IMR-90 (cell line): ENCODE data around the gene LAMTOR4. TPM values are rescaled to one million over a fixed set of nuclear protein-coding genes. Genes with fewer than 3 reads are reported as not detected.

Source experiments
- ATAC-seq: fragments of 200-7000 bp; cut with Tn5 transposase; 2 replicates; pipeline ENCODE4 v1.9.1; 2020; ENCODE audit warnings: low read depth, mild to moderate bottlenecking, moderate library complexity
- BruUV-seq: library from RNA; stranded (reverse); fragments of 400-500 nt; replicated peaks from 2 replicates; lab custom pipeline; 2021; lab: Mats Ljungman, UMichigan
- CTCF ChIA-PET: fragments of 300-600 bp; formaldehyde crosslinking; extraction: SDS; loops from one replicate; lab custom pipeline; 2021; ENCODE audit warnings: antibody characterized with exemption; lab: Yijun Ruan, JAX
- POLR2A ChIA-PET: fragments of 300-600 bp; sonication (Branson Sonifier 250); formaldehyde crosslinking; loops from one replicate; lab custom pipeline; 2022; ENCODE audit warnings: antibody characterized with exemption; ENCODE audit not compliant: unreplicated experiment; lab: Charles Lee
- DNase-seq: peaks from one replicate; pipeline ENCODE4 v3.0.0; 2013
- H2AFZ ChIP-seq: replicated peaks from 2 replicates; pipeline ENCODE3; 2013; ENCODE audit warnings: low read length, mild to moderate bottlenecking; ENCODE audit not compliant: poor library complexity
- H2AK5ac ChIP-seq: 2 replicates; pipeline ENCODE4 v1.6.1; 2013; ENCODE audit warnings: low read depth, low read length, inconsistent platforms
- H2AK9ac ChIP-seq: replicated peaks from 2 replicates; pipeline ENCODE3; 2013; ENCODE audit warnings: mild to moderate bottlenecking, low read depth, low read length, moderate library complexity; ENCODE audit not compliant: poor library complexity
- H2BK120ac ChIP-seq: 2 replicates; pipeline ENCODE4 v1.6.1; 2013; ENCODE audit warnings: low read depth, low read length, inconsistent platforms
- H2BK15ac ChIP-seq: 3 replicates; pipeline ENCODE4 v1.6.1; 2013; ENCODE audit warnings: low read depth, low read length, inconsistent platforms
- H2BK20ac ChIP-seq: 2 replicates; pipeline ENCODE4 v1.6.1; 2013; ENCODE audit warnings: low read depth, mild to moderate bottlenecking, inconsistent platforms, low read length, moderate library complexity
- H2BK5ac ChIP-seq: 2 replicates; pipeline ENCODE4 v1.6.1; 2013; ENCODE audit warnings: mild to moderate bottlenecking, low read depth, low read length, inconsistent platforms; ENCODE audit not compliant: poor library complexity, severe bottlenecking
- H3K14ac ChIP-seq: replicated peaks from 2 replicates; pipeline ENCODE4 v1.6.1; 2013; ENCODE audit warnings: low read depth, low read length, inconsistent platforms
- H3K18ac ChIP-seq: 2 replicates; pipeline ENCODE4 v1.6.1; 2013; ENCODE audit warnings: low read depth, low read length, control low read depth
- H3K23ac ChIP-seq: 2 replicates; pipeline ENCODE4 v1.6.1; 2013; ENCODE audit warnings: low read depth, low read length, inconsistent platforms
- H3K27ac ChIP-seq: 2 replicates; pipeline ENCODE4 v1.5.1; 2013; ENCODE audit warnings: mild to moderate bottlenecking, control low read depth, low read length; ENCODE audit not compliant: insufficient read depth
- H3K27me3 ChIP-seq: 2 replicates; pipeline ENCODE4 v1.6.1; 2013; ENCODE audit warnings: low read length; ENCODE audit not compliant: control insufficient read depth, insufficient read depth
- H3K36me3 ChIP-seq: 2 replicates; pipeline ENCODE4 v1.6.1; 2013; ENCODE audit warnings: low read length, mixed read lengths; ENCODE audit not compliant: control insufficient read depth, insufficient read depth
- H3K4ac ChIP-seq: 2 replicates; pipeline ENCODE4 v1.6.1; 2013; ENCODE audit warnings: low read depth, low read length, inconsistent platforms
- H3K4me1 ChIP-seq: 2 replicates; pipeline ENCODE4 v1.6.1; 2013; ENCODE audit warnings: low read length, mixed read lengths; ENCODE audit not compliant: control insufficient read depth, insufficient read depth
- H3K4me2 ChIP-seq: 2 replicates; pipeline ENCODE4 v1.6.1; 2013; ENCODE audit warnings: low read depth, mild to moderate bottlenecking, control low read depth, low read length, moderate library complexity
- H3K4me3 ChIP-seq: 2 replicates; pipeline ENCODE4 v1.5.1; 2013; ENCODE audit warnings: low read depth, mild to moderate bottlenecking, control low read depth, low read length, moderate library complexity; ENCODE audit not compliant: insufficient read depth
- H3K56ac ChIP-seq: 2 replicates; pipeline ENCODE4 v1.6.1; 2013; ENCODE audit warnings: low read length, inconsistent platforms; ENCODE audit not compliant: insufficient read depth; ENCODE audit errors: extremely low read depth
- H3K79me1 ChIP-seq, 2 experiments: 2 replicates each; pipeline ENCODE4 v1.6.1; 2013; ENCODE audit warnings: low read length in 2 of 2, inconsistent platforms in 1 of 2, low read depth in 1 of 2
- H3K9ac ChIP-seq: 2 replicates; pipeline ENCODE4 v1.6.1; 2013; ENCODE audit warnings: low read depth, low read length, control low read depth
- H3K9me1 ChIP-seq: 2 replicates; pipeline ENCODE4 v1.6.1; 2013; ENCODE audit warnings: low read length, inconsistent platforms; ENCODE audit not compliant: insufficient read depth
- H3K9me3 ChIP-seq: 2 replicates; pipeline ENCODE4 v1.6.1; 2013; ENCODE audit warnings: low read length; ENCODE audit not compliant: control insufficient read depth, insufficient read depth
- H4K20me1 ChIP-seq: 2 replicates; pipeline ENCODE4 v1.6.1; 2013; ENCODE audit warnings: low read length, inconsistent platforms; ENCODE audit not compliant: insufficient read depth
- H4K5ac ChIP-seq: 2 replicates; pipeline ENCODE4 v1.6.1; 2013; ENCODE audit warnings: mild to moderate bottlenecking, low read depth, low read length, control low read depth
- H4K8ac ChIP-seq, 2 experiments: 2 replicates each; pipeline ENCODE4 v1.6.1; 2013; ENCODE audit warnings: low read depth in 2 of 2, low read length in 2 of 2, control low read depth in 1 of 2, inconsistent platforms in 1 of 2
- H4K91ac ChIP-seq: 2 replicates; pipeline ENCODE4 v1.6.1; 2013; ENCODE audit warnings: low read depth, low read length, inconsistent platforms; ENCODE audit not compliant: insufficient read depth
- BHLHE40 ChIP-seq: fragments of 150-350 bp; IDR thresholded peaks from 2 replicates; pipeline ENCODE4 v1.6.1; 2016; ENCODE audit warnings: mild to moderate bottlenecking, low read depth, low read length
- CEBPB ChIP-seq: IDR thresholded peaks from 2 replicates; pipeline ENCODE4 v1.6.1; 2012; ENCODE audit warnings: low read depth, low read length, improper control_type of control experiment
- CHD1 ChIP-seq: IDR thresholded peaks from 2 replicates; pipeline ENCODE4 v1.6.1; 2012; ENCODE audit warnings: low read depth, low read length, improper control_type of control experiment
- CTCF ChIP-seq: conservative IDR thresholded peaks from 2 replicates; pipeline ENCODE4 v1.5.1; 2012; ENCODE audit warnings: mild to moderate bottlenecking, low read depth, low read length, improper control_type of control experiment
- MXI1 ChIP-seq: IDR thresholded peaks from 2 replicates; pipeline ENCODE4 v1.6.1; 2012; ENCODE audit warnings: low read depth, mild to moderate bottlenecking, low read length, moderate library complexity, borderline replicate concordance
- NFE2L2 ChIP-seq: fragments of 150-350 bp; IDR thresholded peaks from 2 replicates; pipeline ENCODE4 v1.6.1; 2016; ENCODE audit warnings: low read depth, mild to moderate bottlenecking, low read length
- POLR2A ChIP-seq: IDR thresholded peaks from 2 replicates; pipeline ENCODE4 v1.6.1; 2012; ENCODE audit warnings: mild to moderate bottlenecking, low read depth, low read length
- RFX5 ChIP-seq: IDR thresholded peaks from 2 replicates; pipeline ENCODE4 v1.8.0; 2012; ENCODE audit warnings: low read depth, mild to moderate bottlenecking, low read length, moderate library complexity
- SMC3 ChIP-seq: fragments of 150-350 bp; IDR thresholded peaks from 2 replicates; pipeline ENCODE4 v1.6.1; 2016; ENCODE audit warnings: low read depth, mild to moderate bottlenecking, antibody characterized with exemption, low read length, moderate library complexity
- USF2 ChIP-seq: fragments of 150-350 bp; IDR thresholded peaks from 2 replicates; pipeline ENCODE4 v1.6.1; 2017; ENCODE audit warnings: mild to moderate bottlenecking, antibody characterized with exemption, low read length, low read depth
- WGBS, 2 experiments: methylation state at CpG; one replicate each; pipeline versions ENCODE4 v1.1.5 to v1.1.7; 2013; ENCODE audit warnings: missing lambda C conversion rate in 2 of 2; ENCODE audit not compliant: insufficient read length in 1 of 2; ENCODE audit errors: extremely low coverage in 2 of 2; 5-methylcytosine and 5-hydroxymethylcytosine counted together
- dilution Hi-C: fragments of 300-500 bp; cut with HindIII; formaldehyde crosslinking; loops from one replicate; pipeline ENCODE4 v1.14.3; 2018; ENCODE audit warnings: low sequenced_read_pairs; ENCODE audit not compliant: unreplicated experiment
- in situ Hi-C: fragments of 300-500 bp; cut with MboI; formaldehyde crosslinking; loops from 3 replicates; pipeline ENCODE4 v1.14.3; 2019; ENCODE audit warnings: low sequenced_read_pairs, inconsistent platforms, mixed read lengths
- intact Hi-C: fragments of 100-400 bp; cut with micrococcal nuclease; formaldehyde crosslinking; loops from 2 replicates; pipeline ENCODE4 v1.10.0; 2022
- polyA plus RNA-seq, 3 experiments: library from polyadenylated mRNA; depleted of rRNA; stranded (reverse); fragments of >200 nt; gene quantifications; 2 replicates each; pipeline ENCODE4 v1.2.3, GENCODE V29; 2012; ENCODE audit warnings: low replicate concordance in 1 of 3
- total RNA-seq: library from RNA; depleted of rRNA; stranded (reverse); fragments of >200 nt; gene quantifications from 2 replicates; pipeline ENCODE4 v1.2.3, GENCODE V29; 2012
- TF ChIP-seq, protein P1 (sequence below): fragments of 150-350 bp; IDR thresholded peaks from 2 replicates; pipeline ENCODE4 v1.6.1; 2016; ENCODE audit warnings: low read depth, mild to moderate bottlenecking, low read length, moderate library complexity, borderline replicate concordance

Gene LAMTOR4
- total and polyA plus RNA-seq, 2 of the 4 experiments (the other 2 are of a cell fraction): 134 to 268 TPM

DNA sequence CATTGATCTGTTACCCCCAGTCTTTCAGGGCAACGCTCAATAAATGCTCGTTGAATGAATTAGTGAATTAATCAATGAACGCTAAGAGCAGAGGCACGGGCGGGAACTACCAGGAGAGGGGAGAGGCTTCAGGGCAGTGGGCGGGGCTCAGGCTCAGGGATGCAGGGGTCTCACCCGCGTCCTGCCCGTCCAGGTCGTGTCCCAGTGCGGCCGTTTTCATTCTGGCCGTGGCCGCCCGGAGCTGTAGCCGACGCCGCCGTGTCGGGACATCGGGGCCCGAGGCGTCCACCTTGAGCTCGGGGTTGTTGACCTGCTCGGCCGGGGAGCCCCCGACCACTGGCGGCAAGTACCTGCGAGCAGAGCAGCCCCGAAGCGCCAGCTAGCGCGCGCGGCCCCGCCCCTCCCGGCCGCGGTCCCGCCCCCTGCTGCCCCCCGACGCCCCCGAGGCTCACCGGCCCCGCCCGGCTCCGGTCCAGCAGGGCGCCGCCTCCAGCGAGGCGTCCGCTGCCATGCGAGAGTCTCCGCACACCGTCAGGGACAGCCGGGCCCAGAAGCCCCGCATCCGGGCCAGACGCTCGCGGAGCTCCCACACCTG is 22.5 kb downstream of the LAMTOR4 start (continued):
- TF ChIP-seq, protein P1, sequence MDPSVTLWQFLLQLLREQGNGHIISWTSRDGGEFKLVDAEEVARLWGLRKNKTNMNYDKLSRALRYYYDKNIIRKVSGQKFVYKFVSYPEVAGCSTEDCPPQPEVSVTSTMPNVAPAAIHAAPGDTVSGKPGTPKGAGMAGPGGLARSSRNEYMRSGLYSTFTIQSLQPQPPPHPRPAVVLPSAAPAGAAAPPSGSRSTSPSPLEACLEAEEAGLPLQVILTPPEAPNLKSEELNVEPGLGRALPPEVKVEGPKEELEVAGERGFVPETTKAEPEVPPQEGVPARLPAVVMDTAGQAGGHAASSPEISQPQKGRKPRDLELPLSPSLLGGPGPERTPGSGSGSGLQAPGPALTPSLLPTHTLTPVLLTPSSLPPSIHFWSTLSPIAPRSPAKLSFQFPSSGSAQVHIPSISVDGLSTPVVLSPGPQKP: no peak
- TF ChIP-seq NFE2L2 (no peak), BHLHE40 (no peak), CHD1 (no peak)

DNA sequence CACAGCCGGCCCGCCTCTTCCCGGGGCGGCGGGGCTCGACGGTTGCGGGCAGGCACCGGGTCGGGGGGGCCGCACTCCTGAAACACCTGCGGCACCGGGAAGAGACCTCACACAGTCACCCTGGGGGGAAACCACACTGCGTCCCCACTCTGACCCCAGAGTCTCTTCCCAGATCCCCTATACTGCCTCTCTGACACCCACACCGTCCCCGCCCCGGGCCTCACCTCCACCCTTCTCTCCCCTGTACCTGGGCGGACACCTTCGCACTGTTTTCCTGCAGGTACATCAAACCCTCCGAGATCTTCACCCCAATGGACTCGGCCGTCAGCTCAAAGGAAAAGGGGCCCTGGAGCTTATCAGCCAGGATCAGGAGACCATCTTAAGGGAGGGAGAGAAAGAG is 23.1 kb downstream of the LAMTOR4 start:
- H3K56ac ChIP-seq: no peak overlapping the region
- peaks cover 11% of the 10 kb centered on the region for H3K4me1 ChIP-seq
- BruUV-seq: no TSS peak
- no peak overlapping the region for H2BK20ac ChIP-seq
- no peak overlapping the region for H3K14ac ChIP-seq
- no peak overlapping the region for H3K4ac ChIP-seq
- H4K20me1 ChIP-seq: no peaks in the 10 kb centered on the region
- no peak overlapping the region for H4K8ac ChIP-seq
- H3K27ac ChIP-seq: no peak overlapping the region
- POLR2A ChIA-PET: no interaction called here
- no peak overlapping the region for H3K4me2 ChIP-seq
- H2AK5ac ChIP-seq: no peak overlapping the region
- ATAC-seq (no peak), DNase-seq (no peak)
- no peak overlapping the region for H3K18ac ChIP-seq
- intact Hi-C loops (no loop called here), in situ Hi-C loops (no loop called here), dilution Hi-C loops (no loop called here)
- H3K9ac ChIP-seq: no peak overlapping the region
- H2BK5ac ChIP-seq: no peak overlapping the region
- no peak overlapping the region for H2AFZ ChIP-seq
- no peak overlapping the region for H2AK9ac ChIP-seq
- no peak overlapping the region for H4K91ac ChIP-seq
- H4K5ac ChIP-seq: no peak overlapping the region
- H3K36me3 ChIP-seq: peaks cover 13% of the 10 kb centered on the region
- CTCF ChIA-PET: no interaction called here
- no peaks in the 10 kb centered on the region for H3K9me3 ChIP-seq
- no peak overlapping the region for H3K23ac ChIP-seq
- no peak overlapping the region for H2BK120ac ChIP-seq
- H3K79me1 ChIP-seq: peaks cover 13 to 30% of the 10 kb centered on the region in 2 experiments
- no peak overlapping the region for H2BK15ac ChIP-seq
- WGBS, 2 experiments: 59% methylated on average over 13 of the region's 22 CpGs; no CpG with 5 or more reads in 1 of the 2 experiments
- H3K4me3 ChIP-seq: no peak overlapping the region
- no peaks in the 10 kb centered on the region for H3K27me3 ChIP-seq
- H3K9me1 ChIP-seq: peaks cover 3% of the 10 kb centered on the region; the same call in 1 of the 2 replicates
- TF ChIP-seq CHD1 (no peak), CEBPB (no peak), POLR2A (no peak), MXI1 (no peak), USF2 (no peak), NFE2L2 (no peak), RFX5 (no peak), SMC3 (no peak), BHLHE40 (no peak), CTCF (no peak)
- TF ChIP-seq, protein P1: no peak
